Omental fat pad (tissue), 4 donors: Measurements from ENCODE around the gene SKA1. TPM values are rescaled to one million over a fixed set of nuclear protein-coding genes. Genes with fewer than 3 reads are reported as not detected.
"Not testable (repeated sequence)": the region's sequence is repeated elsewhere in the genome, so short reads cannot be mapped to it uniquely, and the experiment has no call there.

ENCODE experiments used
- ATAC-seq: fragments of 150-250 bp; one replicate; pipeline ENCODE4 v1.9.1; 2016; ENCODE audit warnings: mild to moderate bottlenecking, moderate library complexity; ENCODE audit not compliant: low FRiP score
- DNase-seq: peaks from one replicate; pipeline ENCODE4 v3.0.0-alpha.2; 2019; ENCODE audit warnings: low spot score
- total RNA-seq, 4 donors: library from RNA; depleted of rRNA; stranded (reverse); fragments of >200 nt; gene quantifications; one replicate each; pipeline ENCODE4 v1.1.0, GENCODE V29; 2016
- TF ChIP-seq, protein P1 (sequence below), 3 donors: fragments of 450-650 bp; IDR thresholded peaks; one replicate each; pipeline ENCODE4 v1.5.1; 2016 to 2017; ENCODE audit warnings: antibody characterized with exemption in 3 of 3, mild to moderate bottlenecking in 3 of 3, moderate library complexity in 2 of 3

Gene SKA1
- total RNA-seq, 4 donors from 2014 or later: 1.2 TPM; not detected in 3

- DNase-seq: no peak
- no peak for ATAC-seq
- TF ChIP-seq, protein P1, sequence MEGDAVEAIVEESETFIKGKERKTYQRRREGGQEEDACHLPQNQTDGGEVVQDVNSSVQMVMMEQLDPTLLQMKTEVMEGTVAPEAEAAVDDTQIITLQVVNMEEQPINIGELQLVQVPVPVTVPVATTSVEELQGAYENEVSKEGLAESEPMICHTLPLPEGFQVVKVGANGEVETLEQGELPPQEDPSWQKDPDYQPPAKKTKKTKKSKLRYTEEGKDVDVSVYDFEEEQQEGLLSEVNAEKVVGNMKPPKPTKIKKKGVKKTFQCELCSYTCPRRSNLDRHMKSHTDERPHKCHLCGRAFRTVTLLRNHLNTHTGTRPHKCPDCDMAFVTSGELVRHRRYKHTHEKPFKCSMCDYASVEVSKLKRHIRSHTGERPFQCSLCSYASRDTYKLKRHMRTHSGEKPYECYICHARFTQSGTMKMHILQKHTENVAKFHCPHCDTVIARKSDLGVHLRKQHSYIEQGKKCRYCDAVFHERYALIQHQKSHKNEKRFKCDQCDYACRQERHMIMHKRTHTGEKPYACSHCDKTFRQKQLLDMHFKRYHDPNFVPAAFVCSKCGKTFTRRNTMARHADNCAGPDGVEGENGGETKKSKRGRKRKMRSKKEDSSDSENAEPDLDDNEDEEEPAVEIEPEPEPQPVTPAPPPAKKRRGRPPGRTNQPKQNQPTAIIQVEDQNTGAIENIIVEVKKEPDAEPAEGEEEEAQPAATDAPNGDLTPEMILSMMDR (IDR thresholded peaks at IDR 0.05): no peak
Observed at GRCh38 chr18:50429207-50429948, 54.5 kb downstream of the SKA1 start.

GRCh38 chr18:50432915-50433314, 58.1 kb downstream of the SKA1 start:
- TF ChIP-seq, protein P1 (IDR thresholded peaks at IDR 0.05): no peak
- ATAC-seq (no peak), DNase-seq (no peak)

DNA sequence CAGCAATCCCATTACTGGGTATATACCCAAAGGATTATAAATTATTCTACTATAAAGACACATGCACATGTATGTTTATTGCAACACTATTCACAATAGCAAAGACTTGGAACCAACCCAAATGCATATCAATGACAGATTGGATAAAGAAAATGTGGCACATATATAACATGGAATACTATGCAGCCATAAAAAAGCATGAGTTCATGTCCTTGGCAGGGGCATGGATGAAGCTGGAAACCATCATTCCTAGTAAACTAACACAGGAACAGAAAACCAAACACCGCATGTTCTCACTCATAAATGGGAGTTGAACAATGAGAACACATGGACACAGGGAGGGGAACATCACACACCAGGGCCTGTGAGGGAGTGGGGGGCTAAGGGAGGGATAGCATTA, 61.9 kb downstream of the SKA1 start:
- DNase-seq, ATAC-seq: not testable (repeated sequence)

- TF ChIP-seq, protein P1 (IDR thresholded peaks at IDR 0.05): no peak
- ATAC-seq (no peak), DNase-seq (no peak)
Observed at GRCh38 chr18:50439460-50440015, 64.7 kb downstream of the SKA1 start.

- TF ChIP-seq, protein P1 (IDR thresholded peaks at IDR 0.05): no peak
Observed at GRCh38 chr18:50441016-50441415, 66.2 kb downstream of the SKA1 start.

GRCh38 chr18:50441501-50441900, 66.7 kb downstream of the SKA1 start:
- TF ChIP-seq, protein P1 (IDR thresholded peaks at IDR 0.05): no peak
- DNase-seq (no peak), ATAC-seq (no peak)

More at GRCh38 chr18:50441016-50441415, 66.2 kb downstream of the SKA1 start:
- no peak for DNase-seq
- ATAC-seq: no peak

Other genes starting within 250 kb of the SKA1 start
- gene MYO5B, start 179.9 kb upstream of the SKA1 start, total RNA-seq: 10 to 100 TPM in 2 of 4 donors, 1 to 10 TPM in 1, under 1 TPM in 1; 0.63 to 31.0 (median 13.0) TPM
- gene CFAP53, start 108.6 kb upstream of the SKA1 start, total RNA-seq: 1 to 10 TPM in 1 of 4 donors, under 1 TPM in 1, not detected in 2; 0.37 to 1.3 TPM
- gene MBD1, start 93.5 kb upstream of the SKA1 start, total RNA-seq: 10 to 100 TPM; 49.5 to 63.6 (median 59.4) TPM
- 10 to 100 TPM; 29.3 to 66.4 (median 51.6) TPM for gene CXXC1, start 87.4 kb upstream of the SKA1 start, total RNA-seq
- under 1 TPM in 2 of 4 donors, not detected in 2; 0.12 to 0.28 TPM for gene MAPK4, start 185.0 kb downstream of the SKA1 start, total RNA-seq